SK-N-SH treated with all-trans-retinoic acid at 6 μM for 48 hours (cell line): ENCODE results near the gene SAMD7.

ENCODE experiments used
- ATAC-seq: fragments of 200-7000 bp; cut with Tn5 transposase; 3 replicates; pipeline ENCODE4 v1.9.1; 2020; ENCODE audit warnings: mild to moderate bottlenecking, moderate library complexity
- CSDC2 ChIP-seq: fragments of 250-450 bp; sonication (Bioruptor Pico); IDR thresholded peaks from 2 replicates; pipeline ENCODE4 v1.5.0; 2020; ENCODE audit warnings: mild to moderate bottlenecking, moderate library complexity
- ESRRG ChIP-seq: fragments of 250-450 bp; sonication (Bioruptor Pico); IDR thresholded peaks from 2 replicates; pipeline ENCODE4 v1.6.1; 2021; ENCODE audit warnings: mild to moderate bottlenecking
- GLIS3 ChIP-seq: fragments of 250-450 bp; sonication (Bioruptor Pico); IDR thresholded peaks from 2 replicates; pipeline ENCODE4 v1.5.0; 2020; ENCODE audit warnings: mild to moderate bottlenecking, moderate library complexity
- ISL1 ChIP-seq: fragments of 250-450 bp; sonication (Bioruptor Pico); IDR thresholded peaks from 2 replicates; pipeline ENCODE4 v2.1.2; 2022; ENCODE audit warnings: mild to moderate bottlenecking, moderate library complexity
- OSR1 ChIP-seq: fragments of 250-450 bp; sonication (Bioruptor Pico); IDR thresholded peaks from 2 replicates; pipeline ENCODE4 v1.8.0; 2022; ENCODE audit warnings: moderate library complexity, mild to moderate bottlenecking, inconsistent platforms
- PATZ1 ChIP-seq: fragments of 250-450 bp; sonication (Bioruptor Pico); IDR thresholded peaks from 2 replicates; pipeline ENCODE4 v1.8.0; 2020; ENCODE audit warnings: mild to moderate bottlenecking, moderate library complexity, borderline replicate concordance
- POU6F1 ChIP-seq: fragments of 250-450 bp; sonication (Bioruptor Pico); IDR thresholded peaks from 2 replicates; pipeline ENCODE4 v1.8.0; 2021; ENCODE audit warnings: low read depth, mild to moderate bottlenecking, moderate library complexity, borderline replicate concordance
- PPARA ChIP-seq: fragments of 250-450 bp; sonication (Bioruptor Pico); IDR thresholded peaks from 2 replicates; pipeline ENCODE4 v1.5.0; 2020; ENCODE audit warnings: mild to moderate bottlenecking, borderline replicate concordance
- RARB ChIP-seq: fragments of 250-450 bp; sonication (Bioruptor Pico); IDR thresholded peaks from 2 replicates; pipeline ENCODE4 v1.8.0; 2021; ENCODE audit warnings: mild to moderate bottlenecking, moderate library complexity
- SNAI2 ChIP-seq: fragments of 250-450 bp; sonication (Bioruptor Pico); IDR thresholded peaks from 2 replicates; pipeline ENCODE4 v1.5.0; 2020; ENCODE audit warnings: mild to moderate bottlenecking, moderate library complexity
- TCF4 ChIP-seq: fragments of 250-450 bp; sonication (Bioruptor Pico); IDR thresholded peaks from 2 replicates; pipeline ENCODE4 v1.8.0; 2021; ENCODE audit warnings: mild to moderate bottlenecking, moderate library complexity, borderline replicate concordance
- TOX ChIP-seq: fragments of 250-450 bp; sonication (Bioruptor Pico); IDR thresholded peaks from 2 replicates; pipeline ENCODE4 v1.8.0; 2021; ENCODE audit warnings: mild to moderate bottlenecking, moderate library complexity, borderline replicate concordance
- ZC3H10 ChIP-seq: fragments of 250-450 bp; sonication (Bioruptor Pico); IDR thresholded peaks from 2 replicates; pipeline ENCODE4 v1.5.1; 2021; ENCODE audit warnings: mild to moderate bottlenecking, moderate library complexity
- ZFP3 ChIP-seq: fragments of 250-450 bp; sonication (Bioruptor Pico); IDR thresholded peaks from 2 replicates; pipeline ENCODE4 v1.5.0; 2020; ENCODE audit warnings: mild to moderate bottlenecking, moderate library complexity
- ZFP30 ChIP-seq: fragments of 450-650 bp; formaldehyde crosslinking; IDR thresholded peaks from 2 replicates; pipeline ENCODE4 v1.5.0; 2022; ENCODE audit warnings: mild to moderate bottlenecking, moderate library complexity
- ZNF70 ChIP-seq: fragments of 450-650 bp; formaldehyde crosslinking; IDR thresholded peaks from 2 replicates; pipeline ENCODE4 v1.5.0; 2020; ENCODE audit warnings: mild to moderate bottlenecking, moderate library complexity
- TF ChIP-seq, protein P1 (sequence below): fragments of 250-450 bp; sonication (Bioruptor Pico); IDR thresholded peaks from 2 replicates; pipeline ENCODE4 v1.5.1; 2020; ENCODE audit warnings: low read depth, mild to moderate bottlenecking, moderate library complexity
- TF ChIP-seq, protein P2 (sequence below): fragments of 250-450 bp; sonication (Bioruptor Pico); IDR thresholded peaks from 2 replicates; pipeline ENCODE4 v1.5.0; 2020; ENCODE audit warnings: mild to moderate bottlenecking, moderate library complexity

SAMD7 gene

DNA sequence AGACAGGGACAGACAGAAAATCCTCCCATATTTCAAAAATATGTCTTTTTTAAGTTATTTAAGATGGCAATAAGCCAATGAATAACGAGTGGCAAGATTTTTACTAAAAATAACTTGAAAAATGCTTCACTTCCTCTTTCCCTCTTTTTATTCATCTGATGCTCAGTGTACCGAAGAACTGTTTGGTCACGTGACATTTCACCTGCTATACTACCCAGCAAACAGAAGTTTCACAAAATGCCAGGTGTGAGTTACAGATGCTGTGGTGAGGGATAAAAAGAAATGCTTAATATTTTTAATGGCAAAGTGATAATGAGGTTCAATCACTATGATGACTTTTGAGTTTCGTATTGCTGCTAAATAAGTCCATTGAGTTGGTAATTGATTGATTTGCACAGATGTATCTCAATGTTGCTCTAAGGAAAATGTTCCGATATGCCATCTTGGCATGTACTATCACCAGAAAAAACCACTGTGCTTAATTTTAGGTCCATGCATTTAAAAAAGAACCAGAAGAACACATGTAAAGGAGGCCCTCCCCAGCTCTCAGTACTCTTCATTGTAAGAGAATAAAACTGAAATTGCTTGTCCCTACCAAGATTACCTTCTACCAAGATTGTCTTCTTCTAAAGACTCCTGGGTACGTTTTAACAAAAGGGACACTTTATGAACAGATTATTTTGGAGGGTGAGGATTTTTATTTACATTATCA lies 29.3 kb downstream of the SAMD7 start:
- ATAC-seq: no peak
- TF ChIP-seq CSDC2 (CRISPR knock-in tag) (no peak), RARB (CRISPR knock-in tag) (no peak), ZNF70 (no peak), ZFP3 (CRISPR knock-in tag) (no peak), ZC3H10 (CRISPR knock-in tag) (no peak), POU6F1 (no peak), ESRRG (no peak), OSR1 (CRISPR knock-in tag) (no peak), GLIS3 (no peak), TCF4 (no peak), PATZ1 (CRISPR knock-in tag) (no peak)
- TF ChIP-seq, protein P1, sequence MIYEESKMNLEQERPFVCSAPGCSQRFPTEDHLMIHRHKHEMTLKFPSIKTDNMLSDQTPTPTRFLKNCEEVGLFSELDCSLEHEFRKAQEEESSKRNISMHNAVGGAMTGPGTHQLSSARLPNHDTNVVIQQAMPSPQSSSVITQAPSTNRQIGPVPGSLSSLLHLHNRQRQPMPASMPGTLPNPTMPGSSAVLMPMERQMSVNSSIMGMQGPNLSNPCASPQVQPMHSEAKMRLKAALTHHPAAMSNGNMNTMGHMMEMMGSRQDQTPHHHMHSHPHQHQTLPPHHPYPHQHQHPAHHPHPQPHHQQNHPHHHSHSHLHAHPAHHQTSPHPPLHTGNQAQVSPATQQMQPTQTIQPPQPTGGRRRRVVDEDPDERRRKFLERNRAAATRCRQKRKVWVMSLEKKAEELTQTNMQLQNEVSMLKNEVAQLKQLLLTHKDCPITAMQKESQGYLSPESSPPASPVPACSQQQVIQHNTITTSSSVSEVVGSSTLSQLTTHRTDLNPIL (CRISPR knock-in tag): no peak

DNA sequence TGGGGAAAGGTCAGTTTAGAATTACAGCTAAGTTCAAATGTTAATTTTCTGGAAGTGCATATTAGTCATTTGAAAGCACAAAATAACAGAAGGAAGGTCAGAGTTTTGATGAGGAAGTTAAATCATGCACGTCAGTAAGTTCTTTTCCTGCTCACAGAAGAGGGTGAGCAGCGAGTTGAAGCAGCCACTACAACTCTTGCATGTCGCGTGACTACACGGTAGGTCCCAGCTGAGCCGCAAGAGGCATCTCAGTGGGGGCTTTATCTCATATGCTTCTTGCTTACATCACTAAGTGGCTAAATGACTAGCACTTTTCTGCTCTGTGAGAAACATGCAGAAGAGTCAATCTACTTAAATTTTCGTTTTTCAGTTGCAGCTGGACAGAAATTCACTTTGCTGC lies 33.9 kb downstream of the SAMD7 start:
- no peak for TF ChIP-seq CSDC2 (CRISPR knock-in tag)
- no peak for TF ChIP-seq ESRRG
- no peak for TF ChIP-seq RARB (CRISPR knock-in tag)
- no peak for TF ChIP-seq SNAI2 (CRISPR knock-in tag)
- TF ChIP-seq ZFP30 (CRISPR knock-in tag): no peak
- no peak for TF ChIP-seq ZNF70
- TF ChIP-seq OSR1 (CRISPR knock-in tag): no peak
- no peak for TF ChIP-seq ZFP3 (CRISPR knock-in tag)
- TF ChIP-seq, protein P2, sequence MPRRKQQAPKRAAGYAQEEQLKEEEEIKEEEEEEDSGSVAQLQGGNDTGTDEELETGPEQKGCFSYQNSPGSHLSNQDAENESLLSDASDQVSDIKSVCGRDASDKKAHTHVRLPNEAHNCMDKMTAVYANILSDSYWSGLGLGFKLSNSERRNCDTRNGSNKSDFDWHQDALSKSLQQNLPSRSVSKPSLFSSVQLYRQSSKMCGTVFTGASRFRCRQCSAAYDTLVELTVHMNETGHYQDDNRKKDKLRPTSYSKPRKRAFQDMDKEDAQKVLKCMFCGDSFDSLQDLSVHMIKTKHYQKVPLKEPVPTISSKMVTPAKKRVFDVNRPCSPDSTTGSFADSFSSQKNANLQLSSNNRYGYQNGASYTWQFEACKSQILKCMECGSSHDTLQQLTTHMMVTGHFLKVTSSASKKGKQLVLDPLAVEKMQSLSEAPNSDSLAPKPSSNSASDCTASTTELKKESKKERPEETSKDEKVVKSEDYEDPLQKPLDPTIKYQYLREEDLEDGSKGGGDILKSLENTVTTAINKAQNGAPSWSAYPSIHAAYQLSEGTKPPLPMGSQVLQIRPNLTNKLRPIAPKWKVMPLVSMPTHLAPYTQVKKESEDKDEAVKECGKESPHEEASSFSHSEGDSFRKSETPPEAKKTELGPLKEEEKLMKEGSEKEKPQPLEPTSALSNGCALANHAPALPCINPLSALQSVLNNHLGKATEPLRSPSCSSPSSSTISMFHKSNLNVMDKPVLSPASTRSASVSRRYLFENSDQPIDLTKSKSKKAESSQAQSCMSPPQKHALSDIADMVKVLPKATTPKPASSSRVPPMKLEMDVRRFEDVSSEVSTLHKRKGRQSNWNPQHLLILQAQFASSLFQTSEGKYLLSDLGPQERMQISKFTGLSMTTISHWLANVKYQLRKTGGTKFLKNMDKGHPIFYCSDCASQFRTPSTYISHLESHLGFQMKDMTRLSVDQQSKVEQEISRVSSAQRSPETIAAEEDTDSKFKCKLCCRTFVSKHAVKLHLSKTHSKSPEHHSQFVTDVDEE (CRISPR knock-in tag): no peak
- TF ChIP-seq PPARA: no peak
- TF ChIP-seq ISL1 (CRISPR knock-in tag): no peak
- no peak for ATAC-seq

GRCh38 chr3:169946336-169946735 lies 35.0 kb downstream of the SAMD7 start:
- TF ChIP-seq ZFP3 (CRISPR knock-in tag) (no peak), POU6F1 (no peak), OSR1 (CRISPR knock-in tag) (no peak), TOX (no peak)
- ATAC-seq: no peak
